Measurements from ENCODE around the gene IL36A.

DNA sequence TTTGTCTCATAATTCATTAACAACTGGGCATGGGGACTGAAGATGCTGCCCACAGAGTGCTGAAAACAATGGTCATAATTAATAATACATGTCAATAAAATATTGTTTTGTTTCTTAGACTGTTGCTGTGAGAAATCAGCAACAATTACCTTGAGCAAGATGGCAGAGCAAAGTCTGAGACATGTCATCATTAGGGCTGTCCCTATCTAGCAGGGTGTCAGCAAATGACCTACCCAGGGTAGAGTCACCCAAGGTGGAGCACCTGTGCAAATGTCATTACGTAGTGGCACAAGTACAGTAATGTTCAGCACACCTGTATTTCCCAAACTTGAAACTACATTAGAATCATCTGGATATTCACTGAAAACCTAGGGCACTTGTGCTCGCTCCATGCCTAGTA lies 10.6 kb upstream of the IL36A start:
- TF ChIP-seq, protein P1, sequence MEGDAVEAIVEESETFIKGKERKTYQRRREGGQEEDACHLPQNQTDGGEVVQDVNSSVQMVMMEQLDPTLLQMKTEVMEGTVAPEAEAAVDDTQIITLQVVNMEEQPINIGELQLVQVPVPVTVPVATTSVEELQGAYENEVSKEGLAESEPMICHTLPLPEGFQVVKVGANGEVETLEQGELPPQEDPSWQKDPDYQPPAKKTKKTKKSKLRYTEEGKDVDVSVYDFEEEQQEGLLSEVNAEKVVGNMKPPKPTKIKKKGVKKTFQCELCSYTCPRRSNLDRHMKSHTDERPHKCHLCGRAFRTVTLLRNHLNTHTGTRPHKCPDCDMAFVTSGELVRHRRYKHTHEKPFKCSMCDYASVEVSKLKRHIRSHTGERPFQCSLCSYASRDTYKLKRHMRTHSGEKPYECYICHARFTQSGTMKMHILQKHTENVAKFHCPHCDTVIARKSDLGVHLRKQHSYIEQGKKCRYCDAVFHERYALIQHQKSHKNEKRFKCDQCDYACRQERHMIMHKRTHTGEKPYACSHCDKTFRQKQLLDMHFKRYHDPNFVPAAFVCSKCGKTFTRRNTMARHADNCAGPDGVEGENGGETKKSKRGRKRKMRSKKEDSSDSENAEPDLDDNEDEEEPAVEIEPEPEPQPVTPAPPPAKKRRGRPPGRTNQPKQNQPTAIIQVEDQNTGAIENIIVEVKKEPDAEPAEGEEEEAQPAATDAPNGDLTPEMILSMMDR (conservative IDR thresholded peaks at IDR 0.05; ENCODE audit: low read depth, low read length), result no peak
- TF ChIP-seq EZH2 (IDR thresholded peaks at IDR 0.05; ENCODE audit: low read length, unreplicated experiment) (no peak), EZH2phosphoT487 (IDR thresholded peaks at IDR 0.05; ENCODE audit: borderline replicate concordance, low read length) (no peak)

All from PC-3 (cell line).